ENCODE measurements around the gene NEK8.

The NEK8 gene

DNA sequence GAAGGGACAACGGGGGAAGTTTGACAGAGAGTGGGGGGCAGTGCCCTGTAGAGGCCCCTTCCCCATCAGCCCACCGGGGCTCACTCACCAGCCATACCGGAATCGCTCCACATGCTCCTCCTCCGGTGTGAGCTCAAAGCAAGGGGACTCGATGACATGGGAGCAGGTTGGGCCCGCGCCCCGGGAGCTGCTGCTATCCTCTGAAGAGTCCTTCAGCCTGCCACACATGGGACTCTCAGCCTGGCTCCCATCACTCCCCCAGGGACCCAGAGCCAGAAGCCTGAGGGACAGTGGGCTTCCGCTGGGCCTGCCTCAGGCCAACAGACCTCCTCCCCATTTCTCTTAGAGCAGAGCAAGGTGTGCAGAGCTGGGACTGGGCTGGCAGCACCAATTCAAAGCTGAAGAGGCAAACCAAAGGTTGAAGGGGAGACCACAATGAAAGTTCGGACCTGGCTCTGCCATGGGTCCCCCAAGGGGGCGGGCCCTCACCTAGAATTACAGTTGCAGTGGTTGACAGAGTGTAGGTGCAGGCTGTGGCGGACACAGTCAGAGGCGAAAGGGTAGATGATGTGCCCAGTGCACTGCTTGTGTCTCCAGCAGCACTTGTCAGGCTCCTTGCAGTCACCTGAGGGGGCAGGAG lies 24.2 kb upstream of the NEK8 start:
- TF ChIP-seq TAF1 (IDR thresholded peaks at IDR 0.05; ENCODE audit: borderline replicate concordance, insufficient read depth, low read length) (no peak), POLR2AphosphoS5 (IDR thresholded peaks at IDR 0.05; ENCODE audit: low read depth, low read length) (no peak), FOXP2 (optimal IDR thresholded peaks at IDR 0.05; ENCODE audit: borderline replicate concordance, extremely low read depth, extremely low read length, insufficient read depth) (no peak), SIN3A (IDR thresholded peaks at IDR 0.05; ENCODE audit: borderline replicate concordance, insufficient read depth, low read length) (no peak)
- TF ChIP-seq, protein P1, sequence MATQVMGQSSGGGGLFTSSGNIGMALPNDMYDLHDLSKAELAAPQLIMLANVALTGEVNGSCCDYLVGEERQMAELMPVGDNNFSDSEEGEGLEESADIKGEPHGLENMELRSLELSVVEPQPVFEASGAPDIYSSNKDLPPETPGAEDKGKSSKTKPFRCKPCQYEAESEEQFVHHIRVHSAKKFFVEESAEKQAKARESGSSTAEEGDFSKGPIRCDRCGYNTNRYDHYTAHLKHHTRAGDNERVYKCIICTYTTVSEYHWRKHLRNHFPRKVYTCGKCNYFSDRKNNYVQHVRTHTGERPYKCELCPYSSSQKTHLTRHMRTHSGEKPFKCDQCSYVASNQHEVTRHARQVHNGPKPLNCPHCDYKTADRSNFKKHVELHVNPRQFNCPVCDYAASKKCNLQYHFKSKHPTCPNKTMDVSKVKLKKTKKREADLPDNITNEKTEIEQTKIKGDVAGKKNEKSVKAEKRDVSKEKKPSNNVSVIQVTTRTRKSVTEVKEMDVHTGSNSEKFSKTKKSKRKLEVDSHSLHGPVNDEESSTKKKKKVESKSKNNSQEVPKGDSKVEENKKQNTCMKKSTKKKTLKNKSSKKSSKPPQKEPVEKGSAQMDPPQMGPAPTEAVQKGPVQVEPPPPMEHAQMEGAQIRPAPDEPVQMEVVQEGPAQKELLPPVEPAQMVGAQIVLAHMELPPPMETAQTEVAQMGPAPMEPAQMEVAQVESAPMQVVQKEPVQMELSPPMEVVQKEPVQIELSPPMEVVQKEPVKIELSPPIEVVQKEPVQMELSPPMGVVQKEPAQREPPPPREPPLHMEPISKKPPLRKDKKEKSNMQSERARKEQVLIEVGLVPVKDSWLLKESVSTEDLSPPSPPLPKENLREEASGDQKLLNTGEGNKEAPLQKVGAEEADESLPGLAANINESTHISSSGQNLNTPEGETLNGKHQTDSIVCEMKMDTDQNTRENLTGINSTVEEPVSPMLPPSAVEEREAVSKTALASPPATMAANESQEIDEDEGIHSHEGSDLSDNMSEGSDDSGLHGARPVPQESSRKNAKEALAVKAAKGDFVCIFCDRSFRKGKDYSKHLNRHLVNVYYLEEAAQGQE (IDR thresholded peaks at IDR 0.05; ENCODE audit: insufficient read depth in 1 of 2, low read depth in 2 of 2, low read length in 2 of 2) = no peak

DNA sequence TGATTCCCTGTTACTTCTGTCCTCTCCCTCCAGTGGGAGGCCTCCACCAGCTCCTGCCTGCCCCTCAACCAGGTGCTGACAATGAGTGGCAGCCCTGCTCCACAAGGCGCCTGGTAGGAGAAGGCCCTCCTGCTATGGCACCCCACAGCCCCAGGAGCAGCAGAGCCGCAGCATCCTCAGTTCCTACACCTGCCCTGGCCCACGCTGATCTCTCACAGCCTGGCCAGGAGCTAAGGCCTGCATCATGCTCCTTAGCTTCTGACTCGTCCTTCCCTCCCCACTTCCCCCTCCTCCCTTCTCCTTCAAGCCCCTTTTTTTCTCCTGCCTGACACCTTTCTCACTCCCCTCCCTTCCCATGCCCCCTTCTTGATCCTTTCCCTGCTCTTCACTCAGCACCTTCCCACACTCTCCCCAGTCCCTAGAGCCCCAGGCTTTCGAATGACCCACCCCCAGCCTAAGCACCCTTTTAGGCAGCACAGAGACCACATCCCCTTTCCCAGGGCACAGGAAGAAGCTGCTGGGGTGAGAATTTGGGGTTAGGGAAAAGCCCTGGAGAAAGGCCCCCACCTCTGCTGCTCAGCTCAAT lies 23.4 kb upstream of the NEK8 start:
- TF ChIP-seq TAF1 (IDR thresholded peaks at IDR 0.05; ENCODE audit: borderline replicate concordance, insufficient read depth, low read length) (no peak), FOXP2 (optimal IDR thresholded peaks at IDR 0.05; ENCODE audit: borderline replicate concordance, extremely low read depth, extremely low read length, insufficient read depth) (no peak), POLR2AphosphoS5 (IDR thresholded peaks at IDR 0.05; ENCODE audit: low read depth, low read length) (no peak)

DNA sequence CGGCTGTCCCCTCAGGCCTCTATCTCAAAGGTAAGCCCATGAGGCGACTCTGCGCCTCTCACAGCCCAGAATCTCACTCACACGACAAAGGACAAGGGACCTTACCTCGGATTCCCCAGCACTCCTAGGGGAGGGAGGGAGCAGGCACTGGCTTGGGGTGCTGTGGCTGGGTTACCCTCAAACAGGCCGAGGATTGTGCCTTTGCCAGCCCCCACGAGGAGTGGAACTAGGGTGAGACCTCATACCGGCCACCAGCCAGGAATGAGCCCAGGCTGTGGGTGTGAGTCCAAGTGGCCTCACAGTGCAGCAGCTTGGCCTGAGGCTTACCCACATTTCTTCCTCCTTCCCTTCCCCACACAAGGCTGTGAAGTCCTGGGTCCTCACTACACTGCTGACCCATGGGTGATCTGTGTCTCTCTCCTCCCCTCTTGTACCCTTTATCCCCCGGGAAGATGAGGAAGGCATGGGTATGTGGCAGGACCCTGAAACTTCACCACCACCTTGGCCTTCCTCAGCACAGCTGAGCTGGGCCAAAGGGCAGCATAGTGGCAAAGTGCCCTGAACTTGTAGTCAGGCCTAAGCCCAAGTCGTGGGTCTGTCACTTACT lies 22.8 kb upstream of the NEK8 start:
- no peak for TF ChIP-seq POLR2AphosphoS5 (IDR thresholded peaks at IDR 0.05; ENCODE audit: low read depth, low read length)
- no peak for TF ChIP-seq TAF1 (IDR thresholded peaks at IDR 0.05; ENCODE audit: borderline replicate concordance, insufficient read depth, low read length)
- no peak for TF ChIP-seq FOXP2 (optimal IDR thresholded peaks at IDR 0.05; ENCODE audit: borderline replicate concordance, extremely low read depth, extremely low read length, insufficient read depth)
- no peak for TF ChIP-seq SIN3A (IDR thresholded peaks at IDR 0.05; ENCODE audit: borderline replicate concordance, insufficient read depth, low read length)
- TF ChIP-seq, protein P1 (IDR thresholded peaks at IDR 0.05; ENCODE audit: insufficient read depth in 1 of 2, low read depth in 2 of 2, low read length in 2 of 2) = no peak

DNA sequence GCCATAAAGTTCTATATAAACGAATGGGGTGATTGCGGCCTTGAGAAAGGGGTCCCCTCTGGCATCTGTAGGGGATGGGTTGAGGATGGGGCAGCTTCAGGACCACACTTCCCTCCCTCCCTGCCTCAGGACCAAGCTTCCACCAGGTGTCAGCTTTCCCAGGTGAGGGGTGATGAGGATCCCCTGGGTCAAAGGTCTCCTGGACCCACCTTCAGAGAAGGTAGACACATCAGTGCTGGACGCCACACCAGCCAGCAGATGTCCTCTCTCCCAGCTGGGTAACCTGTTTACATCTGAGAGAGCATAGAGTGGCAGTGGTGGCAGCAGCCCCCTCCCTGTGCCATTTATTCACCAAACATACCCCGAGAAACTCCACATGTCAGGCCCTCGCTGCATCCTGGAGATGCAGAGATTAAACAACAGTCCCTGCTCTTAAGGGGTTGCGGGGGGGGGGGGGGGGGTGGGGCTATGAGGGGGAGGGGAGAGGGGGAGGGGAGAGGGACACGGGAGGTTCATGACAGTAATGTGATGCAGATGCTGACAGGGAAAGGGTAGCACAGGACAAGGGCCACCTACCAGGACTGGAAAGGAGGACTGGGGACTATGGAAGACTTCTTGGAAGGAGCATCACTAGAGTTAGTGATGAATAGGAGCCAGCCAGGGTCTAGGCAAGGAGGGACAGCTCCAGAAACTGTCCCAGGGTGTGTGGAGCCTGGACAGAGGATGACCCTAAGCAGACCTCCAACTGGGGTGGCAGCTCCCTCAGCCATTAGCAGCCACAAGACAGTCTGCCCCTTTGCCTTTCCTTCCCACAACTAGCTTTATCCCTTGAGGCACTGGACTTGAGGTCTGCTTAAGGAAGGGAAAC lies 21.9 kb upstream of the NEK8 start:
- TF ChIP-seq FOXP2 (optimal IDR thresholded peaks at IDR 0.05; ENCODE audit: borderline replicate concordance, extremely low read depth, extremely low read length, insufficient read depth) (no peak), TAF1 (IDR thresholded peaks at IDR 0.05; ENCODE audit: borderline replicate concordance, insufficient read depth, low read length) (no peak)
- TF ChIP-seq, protein P1 (IDR thresholded peaks at IDR 0.05; ENCODE audit: insufficient read depth in 1 of 2, low read depth in 2 of 2, low read length in 2 of 2) = no peak

DNA sequence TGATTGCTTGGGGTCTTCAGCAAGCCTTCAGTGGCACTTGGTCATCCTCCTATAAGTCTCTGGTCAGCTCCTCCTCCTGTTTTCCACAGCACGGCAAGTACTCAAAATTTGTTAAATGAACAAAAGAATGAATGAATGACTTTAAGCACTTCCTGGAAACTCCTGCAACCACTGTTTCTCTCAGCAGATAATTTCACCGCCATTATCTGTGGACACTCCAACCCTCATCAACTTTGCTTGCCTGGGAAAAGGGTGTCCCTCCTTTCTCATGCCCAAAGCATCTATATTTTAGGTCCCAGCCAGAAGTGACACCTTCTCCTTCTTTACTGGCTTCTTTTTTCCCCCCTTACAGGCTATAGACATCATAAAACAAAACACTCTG lies 21.3 kb upstream of the NEK8 start:
- TF ChIP-seq FOXP2 (optimal IDR thresholded peaks at IDR 0.05; ENCODE audit: borderline replicate concordance, extremely low read depth, extremely low read length, insufficient read depth) (no peak), POLR2AphosphoS5 (IDR thresholded peaks at IDR 0.05; ENCODE audit: low read depth, low read length) (no peak), TAF1 (IDR thresholded peaks at IDR 0.05; ENCODE audit: borderline replicate concordance, insufficient read depth, low read length) (no peak), SIN3A (IDR thresholded peaks at IDR 0.05; ENCODE audit: borderline replicate concordance, insufficient read depth, low read length) (no peak)
- TF ChIP-seq, protein P1 (IDR thresholded peaks at IDR 0.05; ENCODE audit: insufficient read depth in 1 of 2, low read depth in 2 of 2, low read length in 2 of 2) = no peak

Data from PFSK-1 (cell line).